ENCODE data around the gene LEAP2. TPM values are rescaled to one million over a fixed set of nuclear protein-coding genes. Genes with fewer than 3 reads are reported as not detected.

The LEAP2 gene
- total RNA-seq, 1 donor from 2014 or later, result 3.3 TPM

DNA sequence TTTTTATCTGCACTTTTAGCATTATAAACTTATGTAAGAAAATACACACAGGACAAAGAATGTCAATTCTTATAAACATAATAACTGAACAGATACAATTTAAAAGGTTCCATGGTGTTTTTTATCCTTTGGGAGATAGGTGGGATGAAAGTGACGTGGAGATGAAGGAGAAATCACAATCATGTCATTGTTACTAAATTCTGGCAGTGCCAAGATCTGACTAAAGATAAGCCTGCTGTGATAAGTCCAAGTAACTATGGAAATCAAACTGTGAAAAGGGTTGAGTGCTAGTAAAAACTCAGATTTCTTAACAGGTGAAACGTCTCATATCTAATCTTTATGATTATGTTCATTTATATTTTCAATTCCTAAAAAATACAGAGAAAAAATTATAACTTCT, 11.1 kb downstream of the LEAP2 start:
- H3K27ac Mint-ChIP-seq, result no peak overlapping the region

DNA sequence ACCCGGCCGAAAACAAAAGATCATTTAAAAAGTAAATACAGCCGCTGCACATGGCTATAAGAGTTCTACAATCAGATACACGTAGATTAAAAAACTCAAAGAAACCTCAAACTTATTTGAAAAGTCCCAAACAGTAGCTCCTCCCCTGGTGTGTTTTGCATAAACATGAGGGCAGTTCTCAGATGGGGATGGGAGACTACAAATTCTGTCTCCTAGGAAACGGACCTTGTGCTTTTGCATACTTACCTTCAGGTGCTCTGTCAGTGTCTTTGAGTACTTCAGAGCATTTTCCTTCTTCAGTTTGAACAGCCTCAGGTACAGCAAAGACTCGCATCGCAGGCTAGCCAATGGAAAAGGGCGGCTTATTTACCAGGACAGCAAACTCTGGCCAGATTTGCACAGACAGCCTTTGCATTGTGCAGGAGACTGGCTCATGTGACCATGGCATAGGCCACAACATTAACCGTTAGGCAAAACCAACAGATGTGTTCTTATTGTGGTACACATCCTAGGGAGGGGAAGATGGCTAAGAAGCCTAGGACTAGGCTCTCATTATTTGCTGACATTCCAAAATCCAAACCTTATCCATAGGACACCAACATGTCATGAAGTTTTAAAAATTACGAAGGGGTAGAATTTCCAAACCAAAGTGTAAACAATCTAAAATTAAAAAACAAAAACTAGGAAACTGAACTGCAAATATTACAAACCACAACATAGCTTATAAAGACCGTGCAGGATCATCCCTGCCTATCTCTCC, 12.8 kb downstream of the LEAP2 start:
- no peaks in the 10 kb centered on the region for H3K9me3 Mint-ChIP-seq
- no peak for DNase-seq
- H3K4me1 Mint-ChIP-seq, result peaks cover 12% of the 10 kb centered on the region
- H3K4me3 Mint-ChIP-seq, result no peak overlapping the region
- intact Hi-C loops (cut with micrococcal nuclease), result loop anchor here (10.0 kb wide), 1 partner anchor 291 kb away; no protein-coding TSS in a partner anchor
- ChIA-PET POLR2A (interaction anchor here (0.5 kb wide), 1 partner anchor 53 kb away, joined by 5 read pairs; no protein-coding TSS in a partner anchor), CTCF (interaction anchor here (0.7 to 2.0 kb wide), 2 partner anchors 132 to 500 kb away, joined by 3 to 4 read pairs; no protein-coding TSS in a partner anchor)
- TF ChIP-seq, protein P1, sequence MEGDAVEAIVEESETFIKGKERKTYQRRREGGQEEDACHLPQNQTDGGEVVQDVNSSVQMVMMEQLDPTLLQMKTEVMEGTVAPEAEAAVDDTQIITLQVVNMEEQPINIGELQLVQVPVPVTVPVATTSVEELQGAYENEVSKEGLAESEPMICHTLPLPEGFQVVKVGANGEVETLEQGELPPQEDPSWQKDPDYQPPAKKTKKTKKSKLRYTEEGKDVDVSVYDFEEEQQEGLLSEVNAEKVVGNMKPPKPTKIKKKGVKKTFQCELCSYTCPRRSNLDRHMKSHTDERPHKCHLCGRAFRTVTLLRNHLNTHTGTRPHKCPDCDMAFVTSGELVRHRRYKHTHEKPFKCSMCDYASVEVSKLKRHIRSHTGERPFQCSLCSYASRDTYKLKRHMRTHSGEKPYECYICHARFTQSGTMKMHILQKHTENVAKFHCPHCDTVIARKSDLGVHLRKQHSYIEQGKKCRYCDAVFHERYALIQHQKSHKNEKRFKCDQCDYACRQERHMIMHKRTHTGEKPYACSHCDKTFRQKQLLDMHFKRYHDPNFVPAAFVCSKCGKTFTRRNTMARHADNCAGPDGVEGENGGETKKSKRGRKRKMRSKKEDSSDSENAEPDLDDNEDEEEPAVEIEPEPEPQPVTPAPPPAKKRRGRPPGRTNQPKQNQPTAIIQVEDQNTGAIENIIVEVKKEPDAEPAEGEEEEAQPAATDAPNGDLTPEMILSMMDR (IDR thresholded peaks at IDR 0.05), result no peak
- H3K27me3 Mint-ChIP-seq, result no peaks in the 10 kb centered on the region
- H3K36me3 Mint-ChIP-seq (ENCODE audit: low read depth), result peaks cover 73% of the 10 kb centered on the region
- peak; percentile 72 for ATAC-seq (ENCODE audit: low read depth)
- peak overlapping the region; percentile 62 for H3K27ac Mint-ChIP-seq

More for the DNA sequence above, 11.1 kb downstream of the LEAP2 start:
- DNase-seq (no peak), ATAC-seq (ENCODE audit: low read depth) (no peak)
- no peak overlapping the region for H3K4me3 Mint-ChIP-seq
- TF ChIP-seq, protein P1 (IDR thresholded peaks at IDR 0.05), result no peak
- CTCF ChIA-PET, result interaction anchor here (1.7 to 2.0 kb wide), 4 partner anchors 54 to 498 kb away, joined by 4 to 8 read pairs (median 7); partner anchors contain the start of gene SHROOM1
- POLR2A ChIA-PET, result no interaction called here
- no peaks in the 10 kb centered on the region for H3K9me3 Mint-ChIP-seq
- no peaks in the 10 kb centered on the region for H3K27me3 Mint-ChIP-seq
- peaks cover 12% of the 10 kb centered on the region for H3K4me1 Mint-ChIP-seq
- peaks cover 79% of the 10 kb centered on the region for H3K36me3 Mint-ChIP-seq (ENCODE audit: low read depth)
- intact Hi-C loops (cut with micrococcal nuclease), result loop anchor here (10.0 kb wide), 1 partner anchor 290 kb away; no protein-coding TSS in a partner anchor

DNA sequence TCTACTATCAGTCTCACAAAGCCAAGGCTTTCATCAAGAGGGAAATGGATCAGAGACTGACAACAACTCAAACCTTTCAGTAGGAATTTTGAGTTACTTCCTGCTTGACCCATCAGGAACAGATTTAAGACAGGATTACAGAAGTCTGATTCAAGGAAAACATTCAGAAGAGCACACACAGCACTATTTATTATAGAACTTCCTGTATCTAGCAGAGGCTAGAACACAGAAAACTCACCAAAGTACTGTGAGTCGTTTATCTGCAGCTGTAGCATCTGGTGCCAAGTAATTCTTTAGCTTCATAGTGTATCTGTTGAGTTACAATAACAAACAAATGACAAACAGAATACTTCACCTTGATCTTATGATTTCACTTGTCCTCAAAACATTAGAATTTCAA, 13.8 kb downstream of the LEAP2 start:
- Mint-ChIP-seq H3K4me3 (no peak overlapping the region), H3K27ac (no peak overlapping the region), H3K27me3 (no peaks in the 10 kb centered on the region), H3K9me3 (no peaks in the 10 kb centered on the region), H3K36me3 (ENCODE audit: low read depth) (peaks cover 77% of the 10 kb centered on the region), H3K4me1 (peaks cover 12% of the 10 kb centered on the region)
- ChIA-PET CTCF (no interaction called here), POLR2A (no interaction called here)
- TF ChIP-seq, protein P1 (IDR thresholded peaks at IDR 0.05), result no peak
- intact Hi-C loops (cut with micrococcal nuclease), result loop anchor here (10.0 kb wide), 1 partner anchor 292 kb away; no protein-coding TSS in a partner anchor
- no peak for DNase-seq
- ATAC-seq (ENCODE audit: low read depth), result no peak

DNA sequence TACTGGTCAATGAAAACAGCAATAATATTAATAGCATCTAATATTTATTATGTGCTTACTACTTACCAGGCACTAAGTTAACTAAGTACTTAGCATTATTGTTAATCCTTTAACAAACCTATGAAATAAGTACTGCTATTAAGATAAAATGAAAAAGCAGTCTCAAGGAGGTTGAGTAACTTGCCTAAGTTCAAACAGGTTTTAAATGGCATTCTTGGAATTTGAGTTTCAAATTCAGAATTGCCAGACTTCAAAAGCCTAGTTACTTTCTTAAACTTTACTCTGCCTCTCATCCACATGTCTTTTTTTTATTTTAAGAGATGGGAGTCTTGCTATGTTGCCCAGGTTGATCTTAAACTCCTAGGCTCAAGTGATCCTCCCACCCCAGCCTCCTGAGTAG, 16.0 kb downstream of the LEAP2 start:
- DNase-seq, result no peak
- TF ChIP-seq, protein P1 (IDR thresholded peaks at IDR 0.05), result no peak
- Mint-ChIP-seq H3K9me3 (no peaks in the 10 kb centered on the region), H3K27ac (no peak overlapping the region), H3K27me3 (no peaks in the 10 kb centered on the region), H3K4me3 (no peak overlapping the region), H3K4me1 (peaks cover 10% of the 10 kb centered on the region), H3K36me3 (ENCODE audit: low read depth) (peaks cover 77% of the 10 kb centered on the region)
- no peak for ATAC-seq (ENCODE audit: low read depth)
- intact Hi-C loops (cut with micrococcal nuclease), result loop anchor here (10.0 kb wide), 1 partner anchor 295 kb away; no protein-coding TSS in a partner anchor
- CTCF ChIA-PET, result no interaction called here
- POLR2A ChIA-PET, result interaction anchor here (0.6 kb wide), 1 partner anchor 531 kb away, joined by 5 read pairs; no protein-coding TSS in a partner anchor

DNA sequence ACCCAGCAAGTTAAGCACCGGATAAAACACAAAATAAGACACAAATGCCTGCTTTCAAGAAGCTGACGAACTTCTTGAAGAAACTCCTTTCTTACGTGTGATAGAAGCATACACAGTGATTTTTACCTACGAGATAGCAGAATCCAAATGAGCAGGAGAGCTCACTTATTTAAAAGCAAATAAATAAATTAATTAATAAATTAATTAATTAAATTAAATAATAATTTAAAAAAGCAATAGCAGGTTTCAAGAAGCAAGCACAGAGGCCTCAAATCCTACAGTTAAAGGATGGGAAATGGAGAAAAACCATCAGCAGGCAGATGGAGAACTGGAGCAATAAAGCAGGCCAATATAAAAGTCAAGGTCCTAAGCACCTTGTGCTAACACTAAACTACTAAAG, 17.3 kb downstream of the LEAP2 start:
- Mint-ChIP-seq H3K9me3 (no peaks in the 10 kb centered on the region), H3K27me3 (no peaks in the 10 kb centered on the region), H3K27ac (no peak overlapping the region), H3K36me3 (ENCODE audit: low read depth) (peaks cover 76% of the 10 kb centered on the region), H3K4me3 (no peak overlapping the region), H3K4me1 (peaks cover 9% of the 10 kb centered on the region)
- intact Hi-C loops (cut with micrococcal nuclease), result no loop called here
- no peak for ATAC-seq (ENCODE audit: low read depth)
- ChIA-PET CTCF (interaction anchor here (0.9 kb wide), 1 partner anchor 29 kb away, joined by 3 read pairs; no protein-coding TSS in a partner anchor), POLR2A (no interaction called here)
- DNase-seq, result no peak
- TF ChIP-seq, protein P1 (IDR thresholded peaks at IDR 0.05), result no peak

All from activated B cell treated with CpG ODN at 0.5 μM for 24 hours (primary cell).